ENCODE measurements around the gene NEU4. TPM values are rescaled to one million over a fixed set of nuclear protein-coding genes. Genes with fewer than 3 reads are reported as not detected.
A peak's percentile ranks its signal among the peaks of the same experiment; 100 is the strongest.
"Not testable (repeated sequence)": the region's sequence is repeated elsewhere in the genome, so short reads cannot be mapped to it uniquely, and the experiment has no call there.

Gene NEU4
- total RNA-seq, 2 donors from 2014 or later = 0.16 to 0.38 TPM

GRCh38 chr2:241810307-241811200, 1.6 kb downstream of the NEU4 start:
- ATAC-seq (peak; percentile 76 to 82), DNase-seq (peak; percentile 37)
- intact Hi-C loops (cut with DNase I) = no loop called here

GRCh38 chr2:241811201-241811951, 2.4 kb downstream of the NEU4 start:
- ATAC-seq (peak; percentile 84 to 88), DNase-seq (peak; percentile 70)
- intact Hi-C loops (cut with DNase I) = no loop called here

GRCh38 chr2:241811952-241812729, 3.1 kb downstream of the NEU4 start:
- ATAC-seq = no peak
- intact Hi-C loops (cut with DNase I) = no loop called here
- DNase-seq = peak; percentile 22

GRCh38 chr2:241812730-241813643, 4.0 kb downstream of the NEU4 start:
- intact Hi-C loops (cut with DNase I) = no loop called here
- ATAC-seq (no peak), DNase-seq (peak; percentile 23)

- ATAC-seq (no peak), DNase-seq (no peak)
- intact Hi-C loops (cut with DNase I) = no loop called here
Observed at GRCh38 chr2:241813644-241814392, 4.8 kb downstream of the NEU4 start.

- intact Hi-C loops (cut with DNase I) = no loop called here
- peak; percentile 14 for DNase-seq
- ATAC-seq = no peak
Observed at GRCh38 chr2:241814393-241814642, 5.3 kb downstream of the NEU4 start.

GRCh38 chr2:241814643-241815476, 5.9 kb downstream of the NEU4 start:
- intact Hi-C loops (cut with DNase I) = no loop called here
- DNase-seq (peak; percentile 19), ATAC-seq (no peak)

GRCh38 chr2:241815477-241816430, 6.8 kb downstream of the NEU4 start:
- peak; percentile 21 for DNase-seq
- no peak for ATAC-seq
- intact Hi-C loops (cut with DNase I) = no loop called here

- intact Hi-C loops (cut with DNase I) = no loop called here
- ATAC-seq (no peak), DNase-seq (peak; percentile 12)
Observed at GRCh38 chr2:241816431-241817121, 7.6 kb downstream of the NEU4 start.

- peak; percentile 19 for DNase-seq
Observed at GRCh38 chr2:241817126-241817820, 8.3 kb downstream of the NEU4 start.

GRCh38 chr2:241817821-241818215, 8.8 kb downstream of the NEU4 start:
- DNase-seq; ATAC-seq; intact Hi-C loops (cut with DNase I): not testable (repeated sequence)

More at GRCh38 chr2:241817126-241817820, 8.3 kb downstream of the NEU4 start:
- no peak for ATAC-seq
- intact Hi-C loops (cut with DNase I) = no loop called here

- DNase-seq (peak; percentile 14), ATAC-seq (no peak)
- intact Hi-C loops (cut with DNase I) = no loop called here
Observed at GRCh38 chr2:241818229-241818942, 9.4 kb downstream of the NEU4 start.

GRCh38 chr2:241818943-241819270, 9.9 kb downstream of the NEU4 start:
- no peak for ATAC-seq

GRCh38 chr2:241819947-241820624, 11.1 kb downstream of the NEU4 start:
- intact Hi-C loops (cut with DNase I); ATAC-seq: not testable (repeated sequence)
- peak; percentile 11 for DNase-seq

More at GRCh38 chr2:241818943-241819270, 9.9 kb downstream of the NEU4 start:
- intact Hi-C loops (cut with DNase I) = no loop called here
- DNase-seq = peak; percentile 12

All from left cardiac atrium (tissue), 4 donors.